Lower leg skin (tissue), 3 donors: ENCODE data around the gene LHB.

Experiments used
- CTCF ChIP-seq, 3 donors: fragments of 450-650 bp; IDR thresholded peaks; one replicate each; pipeline ENCODE4 v1.5.1; 2016; ENCODE audit warnings: antibody characterized with exemption in 3 of 3, mild to moderate bottlenecking in 3 of 3, moderate library complexity in 2 of 3
- POLR2A ChIP-seq, 2 donors: fragments of 450-650 bp; IDR thresholded peaks; one replicate each; pipeline ENCODE4 v1.6.1; 2016 to 2017; ENCODE audit warnings: antibody characterized with exemption in 2 of 2, mild to moderate bottlenecking in 1 of 2, moderate library complexity in 1 of 2

- TF ChIP-seq POLR2A (IDR thresholded peaks at IDR 0.05) (no peak), CTCF (IDR thresholded peaks at IDR 0.05) (no peak)
Observed at GRCh38 chr19:49019242-49019932, 2.5 kb upstream of the LHB start.
